T-helper 2 cell treated with Interferon-gamma antibody and Interleukin-4, amounts not matched to agents 100 ng/mL and 5 ng/mL, for 36 hours (primary cell): ENCODE results near the gene SCYGR3. TPM values are rescaled to one million over a fixed set of nuclear protein-coding genes. Genes with fewer than 3 reads are reported as not detected.
"Not testable (repeated sequence)": the region's sequence is repeated elsewhere in the genome, so short reads cannot be mapped to it uniquely, and the experiment has no call there.

ENCODE experiments used
- intact Hi-C: fragments of 100-400 bp; cut with micrococcal nuclease; formaldehyde crosslinking; loops from one replicate; pipeline ENCODE4 v1.15.1; 2023
- total RNA-seq: library from RNA; stranded (reverse); gene quantifications from 2 replicates; pipeline ENCODE4 v1.2.3, GENCODE V29; 2022

SCYGR3 gene
- total RNA-seq, 1 donor from 2014 or later: not detected

DNA sequence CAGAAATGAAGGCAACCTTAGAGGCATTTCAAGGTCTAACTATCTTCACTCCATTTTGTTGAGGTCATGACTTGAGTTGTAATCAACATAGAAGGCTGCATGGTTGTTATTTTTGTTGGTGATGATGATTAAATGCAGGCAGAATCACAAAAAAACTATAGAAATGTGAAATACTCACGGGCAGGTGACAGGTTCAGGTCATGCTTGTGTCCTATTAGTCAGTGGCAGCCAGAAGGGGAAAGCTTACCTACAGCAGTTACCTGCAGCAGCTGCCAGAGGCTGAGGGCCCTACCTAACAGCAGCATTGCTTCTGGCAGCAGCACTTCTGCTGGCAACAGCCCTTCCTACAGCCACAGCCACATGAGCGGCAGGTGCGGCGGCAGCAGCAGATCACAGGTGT is 394 bp downstream of the SCYGR3 start:
- intact Hi-C loops: no loop called here

DNA sequence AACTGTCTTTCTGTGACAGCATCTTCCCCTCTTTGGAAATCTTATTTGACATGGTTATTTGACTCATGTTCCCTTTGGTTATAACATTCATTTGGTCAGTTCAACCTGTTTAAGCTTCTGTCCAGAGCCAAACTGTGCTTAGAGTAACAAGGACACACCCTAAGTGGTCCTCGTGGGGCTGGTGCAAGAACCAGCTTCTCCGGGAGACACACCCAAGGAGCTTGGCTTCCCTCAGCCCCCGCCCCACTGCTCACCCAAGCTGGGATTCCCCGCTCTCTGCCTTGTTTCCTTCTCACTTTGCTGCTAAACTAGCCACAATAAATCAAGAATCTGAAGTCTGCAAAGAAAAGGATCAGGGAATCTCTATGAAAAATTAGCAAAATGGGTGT is 1.4 kb downstream of the SCYGR3 start:
- intact Hi-C loops: no loop called here

DNA sequence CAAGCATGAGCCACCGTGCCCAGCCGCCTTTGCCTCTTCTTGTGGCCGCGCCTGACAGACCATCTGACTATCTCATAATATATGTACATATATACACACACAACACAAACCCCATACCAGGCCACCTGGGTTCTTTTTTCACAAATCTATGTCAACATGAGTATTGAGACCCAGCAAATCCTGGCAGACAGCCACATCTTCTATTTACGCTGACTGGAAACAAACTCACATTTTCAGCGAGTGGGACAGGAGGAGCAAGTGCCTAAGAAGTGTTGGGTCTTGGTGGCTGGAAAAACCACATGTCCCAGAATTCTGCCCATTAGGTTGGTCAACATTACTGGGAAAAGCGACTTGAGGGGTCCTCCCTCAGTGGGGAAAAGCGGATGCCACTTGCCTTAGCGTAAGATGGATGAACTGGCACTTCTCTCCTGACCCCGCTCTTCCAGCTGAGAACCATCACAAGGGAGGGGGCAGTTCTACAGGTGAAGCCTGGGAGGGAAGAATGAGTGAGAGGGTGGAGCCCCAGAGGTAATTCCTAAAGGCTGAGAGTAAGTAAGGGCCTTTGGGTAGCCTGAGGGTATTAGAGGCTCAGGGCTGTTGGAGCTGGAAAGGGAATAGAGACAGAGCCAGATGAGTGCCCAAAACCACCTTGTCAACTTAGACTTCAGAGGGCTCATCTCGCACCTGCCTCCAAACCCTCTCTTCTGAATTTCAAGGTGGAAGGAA is 1.9 kb downstream of the SCYGR3 start:
- intact Hi-C loops: no loop called here

DNA sequence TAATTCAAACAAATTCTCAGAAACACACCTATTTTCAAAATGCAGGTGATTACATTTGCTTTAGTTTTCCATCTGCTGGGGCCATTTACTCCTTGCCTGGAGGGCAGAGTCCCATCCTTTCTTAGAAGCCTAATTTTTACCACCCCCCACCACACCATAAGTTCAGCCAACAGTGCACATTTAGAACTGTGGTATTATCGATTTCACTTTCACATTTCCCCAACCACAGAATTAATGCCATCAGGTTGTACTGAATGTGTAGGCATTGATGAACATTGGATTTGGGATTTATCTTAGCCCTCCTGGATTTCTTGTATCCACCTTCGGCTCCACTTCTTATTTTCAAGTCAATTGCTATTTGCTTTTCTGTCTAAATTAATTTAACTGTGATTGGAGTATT is 4.5 kb downstream of the SCYGR3 start:
- intact Hi-C loops: no loop called here

DNA sequence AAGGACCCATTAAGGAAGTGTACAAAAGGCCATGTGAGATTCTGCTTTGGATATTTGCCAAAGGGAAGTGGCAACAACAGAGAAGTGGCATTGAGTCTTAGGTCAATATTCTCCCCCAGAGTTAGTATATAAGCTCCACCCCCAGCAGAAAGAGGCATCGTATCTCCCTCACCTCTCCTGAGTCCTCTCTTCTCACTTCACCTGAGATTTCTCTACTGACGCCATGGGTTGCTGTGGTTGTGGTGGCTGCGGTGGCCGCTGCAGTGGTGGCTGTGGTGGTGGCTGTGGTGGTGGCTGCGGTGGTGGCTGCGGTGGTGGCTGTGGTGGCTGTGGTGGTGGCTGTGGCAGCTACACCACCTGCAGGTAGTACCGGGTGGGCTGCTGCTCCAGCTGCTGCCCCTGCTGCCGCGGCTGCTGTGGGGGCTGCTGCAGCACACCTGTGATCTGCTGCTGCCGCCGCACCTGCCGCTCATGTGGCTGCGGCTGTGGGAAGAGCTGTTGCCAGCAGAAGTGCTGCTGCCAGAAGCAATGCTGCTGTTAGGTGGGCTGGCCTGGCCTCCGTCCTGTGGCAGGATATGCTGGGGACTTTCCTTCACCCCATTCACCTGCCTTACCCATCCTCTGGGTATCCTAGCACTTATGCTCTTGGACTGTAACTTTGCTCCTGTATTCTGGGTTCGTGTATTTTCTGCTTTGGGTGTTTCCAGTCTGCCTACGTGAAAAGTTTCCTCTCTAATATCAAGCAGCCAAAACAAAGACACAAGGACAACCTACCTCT is 5.9 kb downstream of the SCYGR3 start:
- intact Hi-C loops: no loop called here

DNA sequence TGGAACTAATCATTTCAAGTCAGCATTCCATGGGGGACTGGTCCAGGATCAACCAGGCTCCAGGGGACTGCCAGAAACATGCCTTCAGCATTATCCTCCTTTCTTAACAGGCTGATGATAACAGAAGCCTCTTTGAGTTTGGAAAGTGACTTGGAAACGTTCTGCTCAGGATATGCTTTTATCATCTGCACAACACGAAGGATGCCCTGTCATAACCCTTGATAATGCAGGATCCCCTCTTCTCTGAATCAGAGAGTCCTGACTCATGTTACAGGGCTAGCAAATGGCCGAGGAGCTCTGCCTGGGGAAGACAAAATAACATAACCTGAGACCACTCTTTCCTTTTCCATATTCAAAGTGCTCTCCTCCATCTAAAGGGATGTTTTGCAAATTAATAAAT is 6.7 kb downstream of the SCYGR3 start:
- intact Hi-C loops: no loop called here

DNA sequence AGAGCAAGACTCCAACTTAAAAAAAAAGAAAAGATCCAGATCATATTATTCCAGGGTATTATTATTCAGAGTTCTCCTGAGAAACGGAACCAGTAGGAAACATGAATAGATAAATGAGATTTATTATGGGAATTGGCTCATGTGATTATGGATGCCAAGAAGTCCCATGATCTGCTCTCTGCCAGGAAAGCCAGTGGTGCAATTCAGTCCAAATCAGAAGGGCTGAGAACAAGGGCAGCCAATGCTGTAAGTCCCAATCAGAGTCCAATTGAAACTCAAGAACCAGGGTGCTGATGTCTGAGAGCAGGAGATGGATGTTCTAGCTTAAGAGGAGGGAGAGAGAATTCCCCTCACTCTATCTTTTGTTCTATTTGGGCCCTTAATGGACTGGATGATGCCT is 8.2 kb downstream of the SCYGR3 start:
- intact Hi-C loops: no loop called here

DNA sequence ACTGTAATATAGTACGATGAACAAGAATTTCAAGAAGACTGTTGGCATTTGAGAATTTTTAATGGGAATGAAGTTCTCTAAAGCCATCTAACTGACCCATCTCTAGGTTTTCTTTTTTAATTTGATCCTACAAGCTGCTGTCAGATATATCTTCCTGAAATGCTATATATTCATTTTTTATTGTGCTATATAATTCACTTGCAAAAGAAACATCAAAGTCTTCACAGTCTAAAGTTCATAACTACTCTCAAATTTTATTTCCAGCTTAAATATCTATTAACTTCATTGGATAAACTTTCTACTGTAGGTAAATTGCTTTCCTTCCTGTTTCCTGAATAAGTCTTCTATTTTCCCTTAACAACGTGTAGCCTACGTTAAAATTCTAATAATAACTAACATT is 12.3 kb downstream of the SCYGR3 start:
- intact Hi-C loops: no loop called here

DNA sequence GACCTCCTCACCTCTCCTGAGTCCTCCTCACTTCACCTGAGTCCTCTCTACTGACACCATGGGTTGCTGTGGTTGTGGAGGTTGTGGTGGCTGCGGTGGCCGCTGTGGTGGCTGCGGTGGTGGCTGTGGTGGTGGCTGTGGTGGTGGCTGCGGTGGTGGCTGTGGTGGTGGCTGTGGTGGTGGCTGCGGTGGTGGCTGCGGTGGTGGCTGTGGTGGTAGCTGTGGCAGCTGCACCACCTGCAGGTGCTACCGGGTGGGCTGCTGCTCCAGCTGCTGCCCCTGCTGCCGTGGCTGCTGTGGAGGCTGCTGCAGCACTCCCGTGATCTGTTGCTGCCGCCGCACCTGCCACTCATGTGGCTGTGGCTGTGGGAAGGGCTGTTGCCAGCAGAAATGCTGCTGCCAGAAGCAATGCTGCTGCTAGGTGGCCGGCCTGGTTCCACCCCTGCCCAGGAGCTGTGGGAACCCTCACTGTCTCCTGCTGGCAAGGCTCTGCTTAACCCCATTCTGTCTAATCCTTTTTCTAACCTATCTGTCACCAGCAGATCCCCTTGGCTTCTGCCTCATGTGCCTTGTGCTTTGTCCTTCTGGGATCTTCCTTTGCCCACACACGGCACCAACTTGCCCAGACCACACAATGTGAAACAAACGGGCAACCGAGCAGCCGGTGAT is 15.7 kb downstream of the SCYGR3 start, which contains the start of gene SCYGR2:
Gene SCYGR2, plus strand, starts transcription at position 59 of the 669 bp plus-strand sequence. Its CDS starts 0 bp downstream, at position 59.
- intact Hi-C loops: not testable (repeated sequence)

DNA sequence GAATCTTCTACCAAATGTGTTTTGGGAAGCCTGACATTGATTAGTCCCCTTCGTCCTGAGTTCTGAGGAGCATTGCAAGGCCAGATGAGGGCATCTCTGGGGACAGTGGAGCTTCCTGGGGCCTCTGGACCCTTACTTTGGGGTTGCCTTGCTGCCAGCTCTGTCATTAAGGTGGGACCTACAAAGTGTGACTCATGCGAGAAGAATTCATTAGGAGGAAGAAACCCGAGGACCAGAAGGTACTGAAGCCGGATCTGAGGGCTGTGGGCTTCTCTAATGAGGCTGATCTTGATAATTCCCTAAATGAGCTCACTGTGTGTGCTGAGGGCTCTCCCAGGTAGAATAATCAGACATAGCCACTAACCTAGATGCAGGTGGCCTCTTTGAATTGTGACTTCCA is 16.6 kb downstream of the SCYGR3 start:
- intact Hi-C loops: no loop called here

DNA sequence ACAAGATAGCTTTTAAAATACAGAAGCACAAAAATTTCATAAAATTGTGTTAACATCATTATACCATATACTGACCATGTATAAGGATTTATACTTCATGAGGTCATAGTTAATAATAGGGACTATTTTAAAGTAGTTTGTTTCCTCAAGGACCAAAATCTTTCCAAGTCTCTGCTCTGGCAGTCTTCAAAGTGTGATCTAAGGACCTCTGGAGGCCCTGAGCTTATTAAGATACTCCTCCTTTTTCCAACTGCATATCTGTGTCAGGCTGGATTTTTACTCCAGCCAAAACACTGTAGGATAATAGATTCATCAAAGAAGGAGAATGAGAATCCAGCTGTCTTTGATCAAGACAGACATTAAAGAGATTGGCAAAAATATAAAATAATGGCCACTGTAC is 17.6 kb downstream of the SCYGR3 start:
- intact Hi-C loops: no loop called here

DNA sequence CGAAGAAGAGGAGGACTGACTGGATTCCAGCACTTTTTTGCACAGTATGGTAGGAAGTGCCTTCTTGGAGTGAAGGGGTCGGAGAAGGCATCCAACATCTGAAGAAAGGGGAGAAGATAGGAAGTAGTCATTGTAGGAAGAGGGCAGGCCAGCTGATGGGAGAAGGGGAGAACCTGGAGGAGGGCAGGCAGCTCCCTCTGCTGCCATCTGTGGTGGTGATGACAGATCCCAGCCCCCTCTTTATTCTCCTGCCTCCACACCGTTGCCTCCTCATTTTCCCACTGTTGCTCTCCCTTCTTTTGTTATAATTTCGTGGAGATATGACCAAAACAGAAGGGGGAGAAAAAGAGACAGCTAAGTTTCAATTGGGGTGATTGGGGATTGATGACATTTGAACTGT is 18.8 kb downstream of the SCYGR3 start:
- intact Hi-C loops: no loop called here

DNA sequence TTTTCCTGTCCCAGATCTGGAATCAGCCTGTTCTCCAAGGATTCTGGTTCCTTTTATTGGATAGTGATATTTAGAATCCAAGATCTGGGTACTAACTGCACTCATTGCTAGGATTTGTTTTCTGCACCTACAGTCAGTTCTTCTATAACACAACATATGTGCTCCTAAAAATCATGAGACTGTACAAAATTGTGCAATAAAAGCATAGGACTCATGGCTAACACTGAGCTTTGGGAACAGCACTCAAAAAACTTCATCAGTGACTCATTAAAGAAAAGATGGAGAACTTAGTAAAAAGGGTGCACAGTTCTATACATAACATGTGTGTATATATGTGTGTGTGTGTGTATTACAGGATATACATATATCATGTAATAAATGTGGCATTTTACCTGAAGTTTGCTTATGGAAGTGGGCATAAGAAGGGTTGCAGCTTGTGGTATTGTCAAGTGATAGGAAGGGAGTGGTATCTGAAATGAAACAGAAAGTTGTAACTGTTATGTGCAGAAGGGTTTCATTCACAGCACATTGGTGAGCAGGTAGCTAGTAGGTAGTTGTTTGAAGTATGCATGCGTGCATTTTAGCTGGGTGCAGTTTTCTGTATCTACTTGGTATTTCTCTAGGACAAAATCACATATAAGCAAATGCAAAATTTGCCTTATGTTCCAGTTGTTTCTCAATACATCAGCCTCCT is 21.8 kb downstream of the SCYGR3 start:
- intact Hi-C loops: no loop called here

DNA sequence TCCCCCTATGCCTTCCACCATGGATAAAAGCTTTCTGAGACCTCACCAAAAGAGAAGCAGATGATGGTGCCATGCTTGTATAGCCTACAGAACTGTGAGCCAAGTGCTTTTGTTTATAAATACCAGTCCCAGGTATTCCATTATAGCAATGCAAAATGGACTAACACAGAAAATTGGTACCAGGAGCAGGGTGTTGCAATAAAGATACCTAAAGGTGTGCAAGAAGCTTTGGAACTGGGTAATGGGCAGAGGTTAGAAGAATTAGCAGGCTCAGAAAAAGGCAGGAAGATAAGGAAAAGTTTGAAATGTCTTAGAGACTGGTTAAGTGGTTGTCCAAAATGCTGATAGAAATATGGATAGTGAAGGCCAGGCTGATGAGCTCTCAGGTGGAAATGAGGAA is 32.3 kb downstream of the SCYGR3 start:
- intact Hi-C loops: no loop called here

DNA sequence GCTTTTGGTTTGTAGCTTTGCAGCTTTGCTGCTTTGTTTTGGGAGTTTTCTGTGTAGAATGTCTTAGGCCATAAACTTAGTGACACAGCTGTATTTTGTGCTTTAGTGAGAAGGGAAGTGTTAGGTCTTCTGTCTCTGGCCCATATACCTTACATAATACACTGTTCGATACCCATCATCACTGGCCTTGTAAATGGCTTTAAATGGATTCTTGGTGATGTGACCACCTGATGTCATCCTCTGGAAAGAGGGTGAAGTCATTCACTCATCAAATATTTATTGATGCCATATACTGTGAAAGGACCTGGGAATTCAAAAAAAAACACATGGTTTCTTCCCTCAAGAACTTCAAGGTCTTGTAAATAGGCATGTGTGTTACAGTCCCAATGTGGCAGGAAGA is 34.8 kb downstream of the SCYGR3 start:
- intact Hi-C loops: no loop called here

DNA sequence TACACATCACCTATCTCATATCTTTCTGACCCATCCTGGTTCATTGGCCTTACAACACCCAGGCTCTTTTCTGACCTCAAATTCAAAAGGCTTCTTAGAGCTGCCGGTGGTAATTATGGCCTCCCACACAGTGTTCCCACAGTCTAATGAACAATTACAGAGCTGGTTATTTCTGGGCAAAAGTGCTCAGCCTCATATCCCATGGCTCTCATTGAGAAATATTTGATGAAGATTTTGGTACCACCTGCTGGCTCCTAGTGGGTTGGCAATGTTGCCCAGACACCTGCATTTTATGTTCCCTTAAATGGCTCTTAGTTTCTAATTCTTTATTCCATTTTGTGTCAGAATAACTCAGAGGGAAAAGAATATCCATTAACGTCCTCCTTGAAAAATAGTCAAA is 36.0 kb downstream of the SCYGR3 start:
- intact Hi-C loops: no loop called here

DNA sequence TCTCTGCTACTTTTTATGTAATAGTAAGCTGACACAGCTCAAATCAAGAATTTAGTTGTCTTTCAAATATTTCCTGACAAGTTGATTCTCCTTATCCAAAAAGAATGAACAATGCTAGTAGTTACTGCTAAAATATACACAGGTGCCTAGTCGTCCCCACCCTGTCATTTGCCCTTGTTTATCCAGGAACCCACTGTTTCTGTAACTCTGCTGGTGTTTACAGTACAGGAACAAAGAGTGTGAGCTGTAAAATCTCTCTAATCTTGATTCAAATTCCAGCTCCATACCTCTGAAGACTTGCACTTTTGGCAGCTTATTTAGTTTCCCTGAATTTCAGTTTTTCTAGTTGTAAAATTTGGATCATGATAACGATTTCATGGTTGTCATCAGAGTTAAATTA is 37.1 kb downstream of the SCYGR3 start:
- intact Hi-C loops: no loop called here

DNA sequence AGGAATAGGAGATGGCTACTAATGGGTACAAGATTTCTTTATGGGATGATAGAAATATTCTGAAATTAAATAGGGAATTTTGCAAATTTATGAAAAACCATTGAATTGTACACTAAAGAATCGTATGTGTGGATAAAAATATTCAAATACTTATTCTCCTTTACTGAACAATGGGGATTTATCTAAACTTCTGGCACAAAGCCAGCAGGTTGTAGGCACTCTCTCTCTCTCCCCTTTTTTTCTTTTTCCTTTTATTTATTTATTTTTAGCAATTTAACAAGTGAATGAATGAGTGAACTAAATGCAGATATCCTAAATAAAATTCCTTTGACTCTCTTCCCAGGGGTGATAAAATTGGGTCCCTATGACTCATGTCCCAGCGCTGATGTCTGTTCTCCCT is 37.8 kb downstream of the SCYGR3 start:
- intact Hi-C loops: no loop called here

DNA sequence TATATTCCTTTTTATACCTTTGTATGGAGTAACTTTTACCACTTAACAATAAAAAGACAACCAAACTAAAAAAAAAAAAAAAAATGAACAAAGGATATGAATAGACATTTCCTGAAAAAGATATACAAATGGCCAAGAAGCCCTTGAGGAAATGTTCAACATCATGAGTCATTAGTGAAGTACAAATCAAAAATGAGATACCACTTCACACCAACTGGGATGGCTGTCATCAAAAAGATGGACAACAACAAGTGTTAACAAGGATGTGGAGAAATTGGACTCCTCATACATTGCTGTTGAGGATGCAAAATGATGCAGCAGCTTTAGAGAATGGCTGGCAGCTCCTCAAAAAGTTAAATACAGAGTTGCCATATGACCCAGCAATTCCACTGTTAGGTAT is 38.5 kb downstream of the SCYGR3 start:
- intact Hi-C loops: no loop called here

DNA sequence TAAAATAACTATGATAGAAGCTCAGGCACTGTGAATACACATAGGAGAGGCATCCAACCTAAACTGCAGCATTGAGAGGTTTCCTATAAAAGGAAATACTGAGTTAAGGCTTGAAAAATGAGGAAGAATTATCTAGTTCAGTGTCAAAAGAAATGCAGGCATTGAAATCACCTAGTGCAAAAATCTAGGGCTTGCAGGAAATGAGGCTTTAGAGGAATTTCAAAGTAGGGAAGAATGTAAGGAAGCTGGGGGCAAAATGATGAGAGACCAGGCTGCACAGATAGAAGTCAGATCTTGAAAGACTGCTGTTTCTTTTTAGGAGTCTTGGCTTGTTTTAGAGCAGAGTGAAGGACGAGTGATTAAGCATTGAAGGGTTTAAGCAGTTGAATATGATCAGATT is 44.0 kb downstream of the SCYGR3 start:
- intact Hi-C loops: no loop called here

DNA sequence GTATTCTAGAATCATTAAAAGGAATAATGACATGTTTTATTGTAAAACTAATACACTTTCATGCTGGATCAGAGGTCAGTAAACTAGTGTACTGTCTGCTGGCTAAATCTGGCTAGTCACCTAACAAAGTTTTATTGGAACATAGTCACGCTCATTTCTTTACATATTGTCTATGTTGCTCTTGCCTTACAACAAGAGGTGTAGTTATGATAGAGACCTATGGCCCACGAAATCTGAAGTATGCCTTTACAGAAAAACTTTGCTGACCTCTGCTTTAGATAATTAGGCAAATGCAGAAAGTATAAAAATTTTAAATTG is 45.8 kb downstream of the SCYGR3 start:
- intact Hi-C loops: no loop called here

DNA sequence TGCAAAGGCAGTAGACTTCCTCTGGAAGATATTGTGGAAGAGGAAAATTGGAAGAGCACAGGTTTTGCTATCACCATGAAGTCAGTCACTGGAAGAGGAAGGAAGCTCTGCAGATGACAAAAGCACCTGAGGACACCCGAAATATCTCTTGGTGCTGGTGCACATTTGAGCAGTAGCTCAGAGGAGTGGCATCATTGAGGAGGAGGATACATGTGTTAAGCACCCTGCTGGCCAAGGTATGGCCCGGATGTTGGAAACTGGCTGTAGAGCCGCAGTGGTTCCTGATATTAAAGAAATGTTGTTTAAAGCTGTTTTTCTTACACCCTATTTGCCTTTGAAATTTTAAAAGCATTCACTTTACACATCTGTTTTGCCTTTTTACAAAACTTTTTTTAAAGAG is 48.6 kb downstream of the SCYGR3 start:
- intact Hi-C loops: no loop called here
